Mucosa of descending colon (tissue), 3 donors: ENCODE data around the gene PLEKHM3. TPM values are rescaled to one million over a fixed set of nuclear protein-coding genes. Genes with fewer than 3 reads are reported as not detected.

ENCODE experiments used
- ATAC-seq: fragments of 200-7000 bp; cut with Tn5 transposase; one replicate; pipeline ENCODE4 v1.9.1; 2020; ENCODE audit warnings: mild to moderate bottlenecking, moderate library complexity
- DNase-seq, 3 donors: peaks; one replicate each; pipeline ENCODE4 v3.0.0-alpha.2; 2020
- H3K36me3 ChIP-seq: fragments of 200-600 bp; one replicate; pipeline ENCODE4 v1.8.0; 2021; ENCODE audit warnings: low read depth, mild to moderate bottlenecking
- H3K4me1 ChIP-seq: fragments of 200-600 bp; one replicate; pipeline ENCODE4 v1.8.0; 2021; ENCODE audit warnings: low read depth, mild to moderate bottlenecking
- H3K4me3 ChIP-seq: fragments of 200-600 bp; one replicate; pipeline ENCODE4 v1.8.0; 2021; ENCODE audit warnings: mild to moderate bottlenecking
- H3K9me3 ChIP-seq: fragments of 200-600 bp; one replicate; pipeline ENCODE4 v1.8.0; 2021; ENCODE audit warnings: mild to moderate bottlenecking
- intact Hi-C, 2 donors: fragments of 100-400 bp; cut with DNase I in 1 of 2; cut with micrococcal nuclease in 1 of 2; formaldehyde crosslinking; loops; one replicate each; pipeline versions ENCODE4 v1.11.0 to v1.11.1; 2022; cut with DNase I, micrococcal nuclease
- total RNA-seq, 3 donors: library from RNA; stranded (reverse); fragmentation: NEBNext Ultra II Directional in 2 of 3; extraction: Animal tissue kit (Norgen Biotek cat#: 25700) in 2 of 3; gene quantifications; one replicate each; pipeline versions ENCODE4 v1.2.1 to v1.2.4, GENCODE V29; 2021 to 2023
- TF ChIP-seq, protein P1 (sequence below): fragments of 200-600 bp; IDR thresholded peaks from one replicate; pipeline ENCODE4 v1.8.0; 2022; ENCODE audit warnings: antibody characterized with exemption, mild to moderate bottlenecking
- donor health status: DM: no; HTN: no; CAD: no; lungs with moderate emphysema.
- donor health status: DM: no; HTN: no; CAD: no.
- donor health status: DM: no; HTN: yes; CAD: no.

Gene PLEKHM3
- total RNA-seq, 3 donors from 2014 or later = 9.7 to 21.1 (median 12.9) TPM

DNA sequence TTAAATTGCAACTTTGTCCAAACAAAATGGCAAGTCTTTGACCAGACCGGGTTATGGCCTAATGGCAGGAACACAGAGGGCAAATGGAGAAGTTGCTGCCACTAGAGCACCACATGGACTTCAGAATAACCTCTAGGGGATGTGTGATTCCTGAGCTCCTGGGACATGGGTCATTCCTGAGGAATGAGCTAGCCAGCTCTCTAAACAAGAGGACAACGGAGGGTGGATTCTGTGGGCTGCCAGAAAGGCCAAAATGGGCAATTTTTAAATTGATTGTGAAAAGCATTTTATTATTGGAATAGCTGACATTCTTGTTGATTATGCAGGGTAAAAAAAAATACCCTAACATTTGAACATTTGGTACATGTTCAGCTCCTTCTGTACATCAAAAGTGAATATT lies 145.8 kb downstream of the PLEKHM3 start:
- H3K4me1 ChIP-seq = peaks cover 5% of the 10 kb centered on the region
- no peaks in the 10 kb centered on the region for H3K9me3 ChIP-seq
- DNase-seq = no peak
- intact Hi-C loops = no loop called here
- TF ChIP-seq, protein P1, sequence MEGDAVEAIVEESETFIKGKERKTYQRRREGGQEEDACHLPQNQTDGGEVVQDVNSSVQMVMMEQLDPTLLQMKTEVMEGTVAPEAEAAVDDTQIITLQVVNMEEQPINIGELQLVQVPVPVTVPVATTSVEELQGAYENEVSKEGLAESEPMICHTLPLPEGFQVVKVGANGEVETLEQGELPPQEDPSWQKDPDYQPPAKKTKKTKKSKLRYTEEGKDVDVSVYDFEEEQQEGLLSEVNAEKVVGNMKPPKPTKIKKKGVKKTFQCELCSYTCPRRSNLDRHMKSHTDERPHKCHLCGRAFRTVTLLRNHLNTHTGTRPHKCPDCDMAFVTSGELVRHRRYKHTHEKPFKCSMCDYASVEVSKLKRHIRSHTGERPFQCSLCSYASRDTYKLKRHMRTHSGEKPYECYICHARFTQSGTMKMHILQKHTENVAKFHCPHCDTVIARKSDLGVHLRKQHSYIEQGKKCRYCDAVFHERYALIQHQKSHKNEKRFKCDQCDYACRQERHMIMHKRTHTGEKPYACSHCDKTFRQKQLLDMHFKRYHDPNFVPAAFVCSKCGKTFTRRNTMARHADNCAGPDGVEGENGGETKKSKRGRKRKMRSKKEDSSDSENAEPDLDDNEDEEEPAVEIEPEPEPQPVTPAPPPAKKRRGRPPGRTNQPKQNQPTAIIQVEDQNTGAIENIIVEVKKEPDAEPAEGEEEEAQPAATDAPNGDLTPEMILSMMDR = no peak
- no peak overlapping the region for H3K4me3 ChIP-seq
- no peaks in the 10 kb centered on the region for H3K36me3 ChIP-seq
- no peak for ATAC-seq

DNA sequence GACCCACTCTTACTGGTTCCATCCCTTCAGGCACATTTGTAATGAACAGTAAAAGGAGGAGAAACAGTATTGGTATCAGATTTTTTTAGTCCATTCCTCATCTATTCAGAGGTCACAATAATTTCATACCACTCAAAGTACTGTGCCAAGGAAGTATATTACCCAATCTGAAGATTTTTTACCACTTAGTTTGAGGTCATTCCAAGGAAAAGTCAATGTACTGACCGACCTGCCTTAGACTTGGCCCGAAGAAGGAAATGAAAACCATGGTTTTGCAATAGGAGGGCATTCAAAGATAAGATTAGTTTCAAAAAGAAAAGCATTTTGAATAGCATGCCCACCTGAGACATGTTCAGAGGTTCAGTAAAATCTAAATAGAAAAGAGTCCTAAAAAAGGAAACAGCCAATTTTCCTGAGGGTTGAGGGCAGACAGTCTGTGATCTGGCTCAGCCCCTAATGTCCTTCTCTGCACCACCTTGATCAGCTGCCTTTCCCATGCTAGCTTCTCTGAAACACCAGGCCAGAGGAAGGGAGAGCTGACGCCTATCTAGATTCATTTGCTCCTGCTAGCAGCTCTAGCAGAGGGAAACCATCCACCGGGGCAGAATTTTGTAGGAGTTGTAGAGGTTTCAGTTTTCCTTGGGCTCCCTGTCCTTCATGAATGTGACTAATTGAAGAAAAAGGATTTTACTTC lies 148.3 kb downstream of the PLEKHM3 start:
- no peak for ATAC-seq
- no peak for DNase-seq

DNA sequence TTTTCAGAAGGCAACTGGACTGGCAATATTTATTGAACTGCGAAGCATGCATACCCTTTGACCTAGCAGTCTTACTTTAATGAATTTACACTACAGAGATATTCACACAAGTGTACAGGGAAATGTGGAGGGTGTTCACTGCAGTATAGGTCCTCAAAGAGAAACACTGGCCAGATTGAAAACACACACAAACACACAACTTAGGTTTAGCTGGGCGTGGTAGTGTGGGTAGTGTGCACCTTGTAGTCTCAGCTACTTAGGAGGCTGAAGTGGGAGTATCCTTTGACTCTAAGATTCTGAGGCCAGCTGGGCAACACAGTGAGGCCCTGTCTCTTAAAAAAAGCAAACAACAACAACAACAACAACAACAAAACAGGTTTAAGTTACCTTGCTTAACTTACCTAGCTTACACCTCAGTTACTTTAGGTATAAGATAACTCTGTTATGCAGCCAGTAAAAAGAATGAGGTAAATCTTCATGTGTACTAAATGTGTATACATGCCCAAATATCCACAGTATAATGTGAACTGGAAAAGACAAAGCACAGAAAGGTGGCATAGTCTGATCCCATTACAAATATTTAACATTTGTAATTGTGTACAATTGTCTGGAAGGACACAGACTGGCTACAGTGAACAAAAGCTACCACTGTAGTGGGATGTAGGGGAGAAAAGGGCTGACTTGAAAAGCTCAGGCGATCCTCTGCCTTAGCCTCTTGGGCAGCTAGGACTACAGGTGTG lies 149.7 kb downstream of the PLEKHM3 start:
- DNase-seq = no peak
- Histone ChIP-seq H3K4me3 (no peak overlapping the region), H3K9me3 (no peaks in the 10 kb centered on the region), H3K36me3 (no peaks in the 10 kb centered on the region), H3K4me1 (no peaks in the 10 kb centered on the region)
- ATAC-seq = peak; percentile 66
- TF ChIP-seq, protein P1 = no peak
- intact Hi-C loops = no loop called here

More for the DNA sequence above, 148.3 kb downstream of the PLEKHM3 start:
- Histone ChIP-seq H3K4me3 (no peak overlapping the region), H3K9me3 (no peaks in the 10 kb centered on the region), H3K36me3 (no peaks in the 10 kb centered on the region), H3K4me1 (no peaks in the 10 kb centered on the region)
- intact Hi-C loops = no loop called here
- TF ChIP-seq, protein P1 = no peak

DNA sequence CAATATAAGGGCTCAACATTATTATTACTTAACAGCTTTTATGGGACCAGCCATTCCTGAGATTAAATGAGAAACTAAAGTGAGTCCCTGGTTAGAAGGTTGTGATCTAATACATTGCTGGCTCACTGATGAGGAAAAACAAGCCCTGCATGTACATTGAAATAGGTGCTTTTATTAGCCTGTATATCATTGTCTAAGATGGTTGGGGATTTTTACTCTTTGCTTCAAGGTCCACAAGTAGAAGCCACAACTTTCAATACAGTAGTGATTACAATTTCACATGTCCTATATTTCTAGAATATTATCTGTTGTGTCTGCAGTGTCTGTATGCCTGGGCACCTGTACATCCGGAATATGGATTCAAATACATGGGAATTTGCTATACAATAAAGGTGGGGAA lies 151.5 kb downstream of the PLEKHM3 start:
- no peak overlapping the region for H3K4me3 ChIP-seq
- intact Hi-C loops = no loop called here
- H3K9me3 ChIP-seq = no peaks in the 10 kb centered on the region
- DNase-seq (no peak), ATAC-seq (no peak)
- peaks cover 11% of the 10 kb centered on the region for H3K4me1 ChIP-seq
- TF ChIP-seq, protein P1 = no peak
- no peaks in the 10 kb centered on the region for H3K36me3 ChIP-seq

DNA sequence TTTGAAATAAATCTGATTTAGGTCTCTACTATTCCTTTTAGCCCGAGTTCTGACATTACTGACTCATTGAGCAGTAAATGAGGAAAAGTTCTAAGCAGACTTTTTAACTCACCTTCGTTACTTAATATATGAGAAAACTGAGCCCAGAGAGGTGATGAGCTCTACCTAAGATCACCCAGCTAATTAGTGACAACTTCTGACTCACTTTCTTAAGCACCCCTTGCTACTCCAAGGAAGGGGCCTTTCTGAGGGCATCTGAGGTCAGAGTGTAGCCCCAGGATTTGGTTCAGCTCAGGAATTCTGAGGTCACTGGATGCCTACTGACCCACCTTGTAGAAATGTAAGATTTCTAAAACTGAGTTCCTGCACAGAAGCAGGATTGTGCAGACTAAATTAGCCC lies 153.4 kb downstream of the PLEKHM3 start:
- Histone ChIP-seq H3K9me3 (no peaks in the 10 kb centered on the region), H3K4me3 (no peak overlapping the region), H3K36me3 (no peaks in the 10 kb centered on the region), H3K4me1 (peaks cover 13% of the 10 kb centered on the region)
- DNase-seq (no peak), ATAC-seq (no peak)
- TF ChIP-seq, protein P1 = no peak
- intact Hi-C loops = no loop called here
